Caco-2 (cell line): Measurements from ENCODE around the gene LMX1B. TPM values are rescaled to one million over a fixed set of nuclear protein-coding genes. Genes with fewer than 3 reads are reported as not detected.

Experiments used
- BruUV-seq: library from RNA; stranded (reverse); fragments of 400-500 nt; replicated peaks from 2 replicates; lab custom pipeline; 2021; lab: Mats Ljungman, UMichigan
- CTCF ChIA-PET: fragments of 300-600 bp; sonication (Branson Sonifier 250); formaldehyde crosslinking; loops from one replicate; lab custom pipeline; 2022; ENCODE audit warnings: antibody characterized with exemption; lab: Charles Lee
- POLR2A ChIA-PET: fragments of 300-600 bp; sonication (Branson Sonifier 250); formaldehyde crosslinking; loops from one replicate; lab custom pipeline; 2022; ENCODE audit warnings: antibody characterized with exemption; lab: Charles Lee
- DNase-seq, 2 experiments: peaks; one replicate each; pipeline versions ENCODE4 v3.0.0 to v3.0.0-alpha.2; 2020 to 2022
- H3K27me3 ChIP-seq: replicated peaks from 2 replicates; pipeline ENCODE4 v1.6.0; 2011; ENCODE audit warnings: low read length; ENCODE audit not compliant: control insufficient read depth, insufficient read depth
- H3K36me3 ChIP-seq: 2 replicates; pipeline ENCODE4 v1.5.1; 2011; ENCODE audit warnings: low read length; ENCODE audit not compliant: control insufficient read depth, insufficient read depth
- H3K4me1 ChIP-seq: fragments of 250-450 bp; sonication (Bioruptor Pico); 2 replicates; pipeline ENCODE4 v1.5.1; 2020; ENCODE audit warnings: mild to moderate bottlenecking
- H3K4me3 ChIP-seq: 2 replicates; pipeline ENCODE4 v1.5.1; 2011; ENCODE audit warnings: low read depth, mild to moderate bottlenecking, control low read depth, low read length
- H3K9me3 ChIP-seq: fragments of 250-450 bp; sonication (Bioruptor Pico); 2 replicates; pipeline ENCODE4 v1.5.1; 2020; ENCODE audit warnings: mild to moderate bottlenecking, moderate library complexity
- H3K27ac Mint-ChIP-seq: one replicate; pipeline ENCODE4 v1.8.0; 2022; ENCODE audit warnings: mixed read lengths; ENCODE audit not compliant: unreplicated experiment
- H3K27me3 Mint-ChIP-seq: one replicate; pipeline ENCODE4 v1.8.0; 2022; ENCODE audit warnings: mixed read lengths; ENCODE audit not compliant: insufficient read depth, unreplicated experiment
- H3K36me3 Mint-ChIP-seq: one replicate; pipeline ENCODE4 v1.8.0; 2022; ENCODE audit warnings: mild to moderate bottlenecking, mixed read lengths; ENCODE audit not compliant: insufficient read depth, unreplicated experiment
- H3K4me1 Mint-ChIP-seq: one replicate; pipeline ENCODE4 v1.8.0; 2022; ENCODE audit warnings: low read depth, mixed read lengths; ENCODE audit not compliant: unreplicated experiment
- H3K4me3 Mint-ChIP-seq: one replicate; pipeline ENCODE4 v1.8.0; 2022; ENCODE audit warnings: mild to moderate bottlenecking, moderate library complexity, mixed read lengths; ENCODE audit not compliant: unreplicated experiment
- H3K9me3 Mint-ChIP-seq: one replicate; pipeline ENCODE4 v1.8.0; 2022; ENCODE audit warnings: mixed read lengths; ENCODE audit not compliant: unreplicated experiment
- intact Hi-C: fragments of 100-400 bp; cut with micrococcal nuclease; formaldehyde crosslinking; loops from one replicate; pipeline ENCODE4 v1.10.0; 2022; ENCODE audit not compliant: unreplicated experiment
- total RNA-seq: library from RNA; stranded (reverse); gene quantifications from 2 replicates; pipeline ENCODE4 v1.2.3, GENCODE V29; 2022
- TF ChIP-seq, protein P1 (sequence below), 2 experiments: fragments of 200-600 bp in 1 of 2; IDR thresholded peaks; 1 replicate in 1 of 2; 2 replicates in 1 of 2; pipeline versions ENCODE4 v1.5.1 to v1.8.0; 2011 to 2022; ENCODE audit warnings: antibody characterized with exemption in 1 of 2, control low read depth in 1 of 2, inconsistent platforms in 1 of 2, low read depth in 1 of 2, low read length in 1 of 2, mild to moderate bottlenecking in 1 of 2, moderate library complexity in 1 of 2; ENCODE audit not compliant: insufficient read depth in 1 of 2, severe bottlenecking in 1 of 2, unreplicated experiment in 1 of 2

Gene LMX1B
- total RNA-seq, 1 experiment from 2014 or later, result 17.0 TPM

DNA sequence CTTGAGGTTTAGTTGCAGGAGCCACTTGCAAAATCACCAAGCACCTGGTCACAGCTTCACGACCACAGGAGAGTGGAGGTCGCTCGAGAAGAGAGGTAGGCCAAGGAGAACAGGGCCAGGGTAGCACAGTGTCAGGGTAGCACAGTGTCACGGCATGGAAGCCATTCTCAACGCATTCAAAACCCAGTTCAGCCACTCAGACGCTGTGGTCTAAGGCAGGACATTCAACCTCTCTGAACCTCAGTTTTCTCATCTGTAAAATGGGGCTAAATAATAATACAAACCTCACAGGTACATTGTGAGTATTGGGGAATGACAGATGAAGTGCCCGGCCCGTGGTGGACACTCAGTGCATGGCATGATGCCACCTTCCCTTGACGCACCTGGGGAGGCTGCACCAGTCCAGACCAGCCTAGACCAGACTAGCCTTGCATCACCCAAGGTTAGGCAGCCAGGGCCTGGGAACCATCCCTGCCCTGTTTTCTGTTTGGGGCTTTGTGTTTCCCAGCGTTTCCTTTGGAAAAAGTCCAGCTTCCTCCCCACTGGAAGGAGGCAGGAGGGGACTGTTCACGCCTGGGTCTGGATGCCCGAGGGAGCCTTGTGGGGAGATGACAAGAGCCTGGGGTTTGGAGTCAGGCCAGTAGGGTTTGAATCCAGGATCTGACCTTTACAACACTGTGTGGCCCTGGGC, 7.8 kb upstream of the LMX1B start:
- Mint-ChIP-seq H3K36me3 (peaks cover 4% of the 10 kb centered on the region), H3K27ac (no peak overlapping the region), H3K4me3 (no peak overlapping the region), H3K9me3 (no peaks in the 10 kb centered on the region), H3K4me1 (peaks cover 3% of the 10 kb centered on the region), H3K27me3 (no peaks in the 10 kb centered on the region)
- no peaks in the 10 kb centered on the region for H3K27me3 ChIP-seq
- no peaks in the 10 kb centered on the region for H3K9me3 ChIP-seq
- H3K4me1 ChIP-seq, result no peaks in the 10 kb centered on the region
- intact Hi-C loops, result no loop called here
- no peak for DNase-seq
- no TSS peak for BruUV-seq
- CTCF ChIA-PET, result no interaction called here
- H3K36me3 ChIP-seq, result no peaks in the 10 kb centered on the region; the same call in 1 of the 2 replicates
- TF ChIP-seq, protein P1, sequence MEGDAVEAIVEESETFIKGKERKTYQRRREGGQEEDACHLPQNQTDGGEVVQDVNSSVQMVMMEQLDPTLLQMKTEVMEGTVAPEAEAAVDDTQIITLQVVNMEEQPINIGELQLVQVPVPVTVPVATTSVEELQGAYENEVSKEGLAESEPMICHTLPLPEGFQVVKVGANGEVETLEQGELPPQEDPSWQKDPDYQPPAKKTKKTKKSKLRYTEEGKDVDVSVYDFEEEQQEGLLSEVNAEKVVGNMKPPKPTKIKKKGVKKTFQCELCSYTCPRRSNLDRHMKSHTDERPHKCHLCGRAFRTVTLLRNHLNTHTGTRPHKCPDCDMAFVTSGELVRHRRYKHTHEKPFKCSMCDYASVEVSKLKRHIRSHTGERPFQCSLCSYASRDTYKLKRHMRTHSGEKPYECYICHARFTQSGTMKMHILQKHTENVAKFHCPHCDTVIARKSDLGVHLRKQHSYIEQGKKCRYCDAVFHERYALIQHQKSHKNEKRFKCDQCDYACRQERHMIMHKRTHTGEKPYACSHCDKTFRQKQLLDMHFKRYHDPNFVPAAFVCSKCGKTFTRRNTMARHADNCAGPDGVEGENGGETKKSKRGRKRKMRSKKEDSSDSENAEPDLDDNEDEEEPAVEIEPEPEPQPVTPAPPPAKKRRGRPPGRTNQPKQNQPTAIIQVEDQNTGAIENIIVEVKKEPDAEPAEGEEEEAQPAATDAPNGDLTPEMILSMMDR (IDR thresholded peaks at IDR 0.05; ENCODE audit: insufficient read depth in 1 of 2, low read depth in 1 of 2, low read length in 1 of 2, severe bottlenecking in 1 of 2, unreplicated experiment in 1 of 2), result no peak
- POLR2A ChIA-PET, result no interaction called here
- H3K4me3 ChIP-seq, result no peak overlapping the region

DNA sequence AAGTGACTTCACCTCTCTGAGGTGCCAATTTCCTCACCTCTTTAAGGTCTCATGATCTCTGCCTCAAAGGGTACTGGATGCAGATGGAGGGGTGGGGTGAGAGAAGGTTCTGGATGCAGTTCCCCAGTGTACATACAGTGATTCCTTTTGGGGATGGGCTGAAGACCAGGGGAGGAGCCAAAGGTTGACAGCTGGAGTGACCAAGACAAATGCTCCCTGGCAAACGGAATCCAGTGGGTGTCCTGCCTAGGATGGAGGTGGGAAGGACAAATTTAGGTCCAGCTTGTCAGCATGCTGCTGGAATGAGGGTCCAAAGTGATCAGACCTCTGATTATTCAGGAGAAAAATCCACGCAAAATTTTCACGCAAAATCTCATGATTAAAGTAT, 7.3 kb upstream of the LMX1B start:
- intact Hi-C loops, result no loop called here
- DNase-seq, result no peak
- H3K36me3 ChIP-seq, result no peaks in the 10 kb centered on the region; the same call in 1 of the 2 replicates
- no peak overlapping the region for H3K4me3 ChIP-seq
- Mint-ChIP-seq H3K27ac (no peak overlapping the region), H3K4me3 (no peak overlapping the region), H3K27me3 (no peaks in the 10 kb centered on the region), H3K9me3 (no peaks in the 10 kb centered on the region), H3K4me1 (peaks cover 7% of the 10 kb centered on the region), H3K36me3 (peaks cover 1% of the 10 kb centered on the region)
- peaks cover 5% of the 10 kb centered on the region; the same call in 1 of the 2 replicates for H3K4me1 ChIP-seq
- ChIA-PET CTCF (no interaction called here), POLR2A (no interaction called here)
- TF ChIP-seq, protein P1 (IDR thresholded peaks at IDR 0.05; ENCODE audit: insufficient read depth in 1 of 2, low read depth in 1 of 2, low read length in 1 of 2, severe bottlenecking in 1 of 2, unreplicated experiment in 1 of 2), result no peak
- H3K27me3 ChIP-seq, result no peaks in the 10 kb centered on the region
- H3K9me3 ChIP-seq, result no peaks in the 10 kb centered on the region
- no TSS peak for BruUV-seq

DNA sequence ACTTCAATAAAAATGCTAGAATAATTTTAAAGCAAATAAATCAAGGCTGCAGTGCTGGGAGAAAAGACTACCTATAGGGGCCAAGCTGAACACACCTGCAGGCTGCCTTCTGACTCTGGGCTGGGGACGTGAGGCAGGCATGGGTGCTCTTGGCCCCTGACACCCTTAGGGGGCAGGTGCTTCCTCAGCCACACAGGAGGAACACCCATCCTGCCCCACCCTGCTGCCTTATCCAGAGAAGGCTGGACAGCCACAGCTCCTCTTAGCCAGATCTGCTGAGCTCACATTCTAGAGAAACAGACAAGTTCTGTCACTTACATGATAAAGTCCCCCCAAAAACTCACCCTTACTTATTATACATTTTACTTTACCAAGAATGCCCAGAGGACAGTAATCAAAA, 6.6 kb upstream of the LMX1B start:
- H3K36me3 ChIP-seq, result no peaks in the 10 kb centered on the region; the same call in 1 of the 2 replicates
- Mint-ChIP-seq H3K27me3 (no peaks in the 10 kb centered on the region), H3K4me1 (peaks cover 7% of the 10 kb centered on the region), H3K4me3 (no peak overlapping the region), H3K9me3 (no peaks in the 10 kb centered on the region), H3K36me3 (no peaks in the 10 kb centered on the region), H3K27ac (no peak overlapping the region)
- no peaks in the 10 kb centered on the region for H3K27me3 ChIP-seq
- POLR2A ChIA-PET, result no interaction called here
- no peaks in the 10 kb centered on the region for H3K9me3 ChIP-seq
- DNase-seq, result no peak
- CTCF ChIA-PET, result interaction anchor here (0.8 kb wide), 1 partner anchor 56 kb away, joined by 3 read pairs; no protein-coding TSS in a partner anchor
- TF ChIP-seq, protein P1 (IDR thresholded peaks at IDR 0.05; ENCODE audit: insufficient read depth in 1 of 2, low read depth in 1 of 2, low read length in 1 of 2, severe bottlenecking in 1 of 2, unreplicated experiment in 1 of 2), result no peak
- BruUV-seq, result no TSS peak
- intact Hi-C loops, result no loop called here
- H3K4me1 ChIP-seq, result peaks cover 10% of the 10 kb centered on the region; the same call in 1 of the 2 replicates
- H3K4me3 ChIP-seq, result no peak overlapping the region
